SK-N-SH (cell line): ENCODE measurements around the gene TFIP11. TPM values are rescaled to one million over a fixed set of nuclear protein-coding genes. Genes with fewer than 3 reads are reported as not detected.

Source experiments
- CTCF ChIA-PET: fragments of 300-600, 350-600 bp; formaldehyde crosslinking; extraction: SDS; loops from one replicate; lab custom pipeline; 2021; lab: Yijun Ruan, JAX
- POLR2A ChIA-PET: fragments of 350-600 bp; sonication (Branson Sonifier 250); formaldehyde crosslinking; extraction: SDS; loops from one replicate; lab custom pipeline; 2020; ENCODE audit warnings: antibody characterized with exemption, inconsistent platforms; lab: Yijun Ruan, JAX
- DNase-seq: peaks from one replicate; pipeline ENCODE4 v3.0.0; 2012
- H2AFZ ChIP-seq: fragments of 200-600 bp; sonication (generic); 2 replicates; pipeline ENCODE4 v1.8.1; 2016; ENCODE audit warnings: antibody characterized with exemption, mild to moderate bottlenecking, low read depth
- H3F3A ChIP-seq: fragments of 200-600 bp; sonication (generic); replicated peaks from 2 replicates; pipeline ENCODE3; 2016; ENCODE audit warnings: antibody characterized with exemption, mild to moderate bottlenecking; ENCODE audit not compliant: insufficient read depth
- H3K27ac ChIP-seq, 2 experiments: fragments of 200-500 bp in 1 of 2; fragments of 200-600 bp in 1 of 2; sonication (Bioruptor generic) in 1 of 2; sonication (generic), shearing (Covaris generic) in 1 of 2; 2 replicates each; pipeline versions ENCODE4 v1.5.1 to v1.6.1; 2014 to 2016; ENCODE audit warnings: low read depth in 2 of 2, inconsistent platforms in 1 of 2, low read length in 1 of 2, mild to moderate bottlenecking in 1 of 2, mixed read lengths in 1 of 2
- H3K27me3 ChIP-seq: fragments of 200-600 bp; sonication (generic), shearing (Covaris generic); 2 replicates; pipeline ENCODE4 v1.6.1; 2016; ENCODE audit warnings: mixed run types; ENCODE audit not compliant: insufficient read depth
- H3K36me3 ChIP-seq, 2 experiments: fragments of 200-500 bp in 1 of 2; fragments of 200-600 bp in 1 of 2; sonication (Bioruptor generic) in 1 of 2; sonication (generic) in 1 of 2; replicated peaks in 1 of 2; 2 replicates each; pipeline versions ENCODE3 to v1.5.1; 2014 to 2016; ENCODE audit warnings: low read length in 1 of 2, mild to moderate bottlenecking in 1 of 2; ENCODE audit not compliant: insufficient read depth in 2 of 2, control insufficient read depth in 1 of 2
- H3K4me1 ChIP-seq, 2 experiments: fragments of 200-500 bp in 1 of 2; fragments of 200-600 bp in 1 of 2; sonication (Bioruptor generic) in 1 of 2; sonication (generic), shearing (Covaris generic) in 1 of 2; 2 replicates each; pipeline versions ENCODE4 v1.5.1 to v1.6.1; 2014 to 2016; ENCODE audit warnings: low read depth in 1 of 2, low read length in 1 of 2, mixed run types in 1 of 2; ENCODE audit not compliant: insufficient read depth in 2 of 2, control insufficient read depth in 1 of 2
- H3K4me2 ChIP-seq: fragments of 200-600 bp; sonication (generic), shearing (Covaris generic); 2 replicates; pipeline ENCODE4 v1.6.1; 2017; ENCODE audit warnings: mixed run types
- H3K4me3 ChIP-seq, 2 experiments: fragments of 200-500 bp in 1 of 2; fragments of 200-600 bp in 1 of 2; sonication (Bioruptor generic) in 1 of 2; sonication (generic), shearing (Covaris generic) in 1 of 2; 2 replicates each; pipeline versions ENCODE4 v1.5.1 to v1.8.1; 2014 to 2016; ENCODE audit warnings: low read depth in 2 of 2, inconsistent platforms in 1 of 2, low read length in 1 of 2, mild to moderate bottlenecking in 1 of 2, mixed read lengths in 1 of 2, moderate library complexity in 1 of 2
- H3K79me2 ChIP-seq: fragments of 200-600 bp; sonication (generic); 2 replicates; pipeline ENCODE4 v1.8.1; 2017; ENCODE audit warnings: mild to moderate bottlenecking; ENCODE audit not compliant: insufficient read depth
- H3K9ac ChIP-seq: fragments of 200-600 bp; sonication (generic); 2 replicates; pipeline ENCODE4 v1.6.1; 2017; ENCODE audit warnings: mixed run types
- H3K9me2 ChIP-seq: fragments of 200-600 bp; sonication (generic); 2 replicates; pipeline ENCODE4 v1.6.1; 2017; ENCODE audit warnings: mixed run types
- H3K9me3 ChIP-seq: fragments of 200-600 bp; sonication (generic); 2 replicates; pipeline ENCODE4 v1.6.1; 2017; ENCODE audit warnings: mixed run types, mild to moderate bottlenecking, moderate library complexity
- H4K20me1 ChIP-seq: fragments of 200-600 bp; sonication (generic); 2 replicates; pipeline ENCODE4 v1.6.1; 2017; ENCODE audit warnings: mild to moderate bottlenecking, mixed run types; ENCODE audit not compliant: insufficient read depth
- CHD2 ChIP-seq: fragments of 150-350 bp; IDR thresholded peaks from 2 replicates; pipeline ENCODE4 v1.6.1; 2018; ENCODE audit warnings: low read length; ENCODE audit not compliant: partially characterized antibody
- FOXJ3 ChIP-seq: sonication (generic); formaldehyde crosslinking; IDR thresholded peaks from 2 replicates; pipeline ENCODE4 v1.5.1; 2020; ENCODE audit warnings: mild to moderate bottlenecking, missing genetic modification reagents
- FOXM1 ChIP-seq: IDR thresholded peaks from 2 replicates; pipeline ENCODE4 v1.4.0; 2012; ENCODE audit warnings: low read depth, mild to moderate bottlenecking
- JUND ChIP-seq: IDR thresholded peaks from 2 replicates; pipeline ENCODE4 v1.4.0; 2012
- MXI1 ChIP-seq: IDR thresholded peaks from 2 replicates; pipeline ENCODE4 v1.6.1; 2012; ENCODE audit warnings: mild to moderate bottlenecking, low read depth, low read length, improper control_type of control experiment
- NFIC ChIP-seq: IDR thresholded peaks from 2 replicates; pipeline ENCODE4 v1.4.0; 2012; ENCODE audit warnings: borderline replicate concordance
- RCOR1 ChIP-seq: fragments of 150-350 bp; IDR thresholded peaks from 2 replicates; pipeline ENCODE4 v1.6.1; 2017; ENCODE audit warnings: antibody characterized with exemption, low read length
- REST ChIP-seq: IDR thresholded peaks from 2 replicates; pipeline ENCODE4 v1.6.1; 2012; ENCODE audit warnings: mild to moderate bottlenecking, low read depth, low read length, moderate library complexity
- TAF1 ChIP-seq: IDR thresholded peaks from 2 replicates; pipeline ENCODE4 v1.6.1; 2012; ENCODE audit warnings: low read depth, mild to moderate bottlenecking, low read length, moderate library complexity, borderline replicate concordance
- YY1 ChIP-seq: IDR thresholded peaks from 2 replicates; pipeline ENCODE4 v1.4.0; 2012; ENCODE audit warnings: low read depth, mild to moderate bottlenecking
- ZBTB33 ChIP-seq: IDR thresholded peaks from 2 replicates; pipeline ENCODE4 v1.4.0; 2012; ENCODE audit warnings: low read depth, borderline replicate concordance
- WGBS: methylation state at CpG from one replicate; pipeline ENCODE4 v1.1.6; 2017; ENCODE audit warnings: low lambda C conversion rate; 5-methylcytosine and 5-hydroxymethylcytosine counted together
- polyA plus RNA-seq, 3 experiments: library from polyadenylated mRNA; depleted of rRNA; stranded (reverse); fragments of >200 nt; gene quantifications; 2 replicates each; pipeline ENCODE4 v1.2.3, GENCODE V29; 2012
- TF ChIP-seq, protein P1 (sequence below): IDR thresholded peaks from 2 replicates; pipeline ENCODE4; 2012
- TF ChIP-seq, protein P2 (sequence below): IDR thresholded peaks from 2 replicates; pipeline ENCODE4 v1.4.0; 2012; ENCODE audit warnings: low read depth

TFIP11 gene
- polyA plus RNA-seq, 1 of the 3 experiments (the other 2 are of a cell fraction): 32.8 TPM

GRCh38 chr22:26452236-26453016, 59.8 kb downstream of the TFIP11 start (continued):
- TF ChIP-seq FOXJ3 (CRISPR knock-in tag) (no peak), JUND (no peak), NFIC (no peak), MXI1 (no peak)
- TF ChIP-seq, protein P1, sequence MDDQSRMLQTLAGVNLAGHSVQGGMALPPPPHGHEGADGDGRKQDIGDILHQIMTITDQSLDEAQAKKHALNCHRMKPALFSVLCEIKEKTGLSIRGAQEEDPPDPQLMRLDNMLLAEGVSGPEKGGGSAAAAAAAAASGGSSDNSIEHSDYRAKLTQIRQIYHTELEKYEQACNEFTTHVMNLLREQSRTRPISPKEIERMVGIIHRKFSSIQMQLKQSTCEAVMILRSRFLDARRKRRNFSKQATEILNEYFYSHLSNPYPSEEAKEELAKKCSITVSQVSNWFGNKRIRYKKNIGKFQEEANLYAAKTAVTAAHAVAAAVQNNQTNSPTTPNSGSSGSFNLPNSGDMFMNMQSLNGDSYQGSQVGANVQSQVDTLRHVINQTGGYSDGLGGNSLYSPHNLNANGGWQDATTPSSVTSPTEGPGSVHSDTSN: no peak

GRCh38 chr22:26450453-26451185, 61.7 kb downstream of the TFIP11 start:
- Histone ChIP-seq H4K20me1 (no peaks in the 10 kb centered on the region), H3K4me2 (no peak overlapping the region), H3K9ac (no peak overlapping the region), H3K9me2 (no peaks in the 10 kb centered on the region), H3K36me3 (peaks cover 6 to 37% of the 10 kb centered on the region in 2 experiments), H3K27me3 (no peaks in the 10 kb centered on the region), H3K79me2 (no peaks in the 10 kb centered on the region), H3F3A (no peaks in the 10 kb centered on the region), H3K27ac (no peak overlapping the region), H3K9me3 (no peaks in the 10 kb centered on the region), H3K4me3 (no peak overlapping the region), H2AFZ (no peak overlapping the region), H3K4me1 (no peaks in the 10 kb centered on the region; a peak in 1 of 4 replicates)
- TF ChIP-seq CHD2 (no peak), ZBTB33 (no peak), RCOR1 (no peak), FOXM1 (no peak), REST (no peak), TAF1 (no peak), JUND (no peak), YY1 (no peak)
- TF ChIP-seq, protein P2, sequence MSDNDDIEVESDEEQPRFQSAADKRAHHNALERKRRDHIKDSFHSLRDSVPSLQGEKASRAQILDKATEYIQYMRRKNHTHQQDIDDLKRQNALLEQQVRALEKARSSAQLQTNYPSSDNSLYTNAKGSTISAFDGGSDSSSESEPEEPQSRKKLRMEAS: no peak
- 87% methylated on average over 8 of the region's 9 CpGs for WGBS
- DNase-seq: peak; percentile 46
- ChIA-PET POLR2A (no interaction called here), CTCF (interaction anchor here (2.1 kb wide), 1 partner anchor 10 kb away, joined by 14 read pairs; no protein-coding TSS in a partner anchor)
